Subcutaneous adipose tissue (tissue), 4 donors: Measurements from ENCODE around the gene MTUS2. TPM values are rescaled to one million over a fixed set of nuclear protein-coding genes. Genes with fewer than 3 reads are reported as not detected.

Experiments
- total RNA-seq, 4 donors: library from RNA; depleted of rRNA; stranded (reverse); fragments of >200 nt; gene quantifications; one replicate each; pipeline ENCODE4 v1.1.0, GENCODE V29; 2016
- TF ChIP-seq, protein P1 (sequence below): fragments of 450-650 bp; IDR thresholded peaks from one replicate; pipeline ENCODE4 v1.5.1; 2016; ENCODE audit warnings: low read depth, mild to moderate bottlenecking, control low read depth, antibody characterized with exemption, moderate library complexity

MTUS2 gene
- total RNA-seq, 4 donors from 2014 or later, result not detected

DNA sequence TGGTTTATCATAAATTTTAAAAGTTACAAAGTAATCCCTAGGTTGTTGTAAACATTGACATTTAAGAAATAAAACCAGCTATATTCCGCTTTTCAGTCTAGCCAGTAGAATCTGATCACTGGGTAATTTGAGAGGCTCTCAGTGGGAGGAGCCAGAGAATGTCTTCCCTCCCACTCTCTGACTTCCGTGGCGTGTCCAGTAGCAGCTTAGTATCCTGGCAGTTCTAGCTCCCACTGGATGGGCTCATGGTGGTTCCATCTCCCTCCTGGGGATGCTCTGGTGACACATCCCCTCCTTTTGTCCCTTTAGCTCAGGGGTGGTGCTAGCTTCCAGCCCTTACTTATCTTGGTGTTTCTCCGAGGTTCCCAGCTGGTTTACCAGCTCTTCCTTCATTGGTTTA lies 34.5 kb downstream of the MTUS2 start:
- TF ChIP-seq, protein P1, sequence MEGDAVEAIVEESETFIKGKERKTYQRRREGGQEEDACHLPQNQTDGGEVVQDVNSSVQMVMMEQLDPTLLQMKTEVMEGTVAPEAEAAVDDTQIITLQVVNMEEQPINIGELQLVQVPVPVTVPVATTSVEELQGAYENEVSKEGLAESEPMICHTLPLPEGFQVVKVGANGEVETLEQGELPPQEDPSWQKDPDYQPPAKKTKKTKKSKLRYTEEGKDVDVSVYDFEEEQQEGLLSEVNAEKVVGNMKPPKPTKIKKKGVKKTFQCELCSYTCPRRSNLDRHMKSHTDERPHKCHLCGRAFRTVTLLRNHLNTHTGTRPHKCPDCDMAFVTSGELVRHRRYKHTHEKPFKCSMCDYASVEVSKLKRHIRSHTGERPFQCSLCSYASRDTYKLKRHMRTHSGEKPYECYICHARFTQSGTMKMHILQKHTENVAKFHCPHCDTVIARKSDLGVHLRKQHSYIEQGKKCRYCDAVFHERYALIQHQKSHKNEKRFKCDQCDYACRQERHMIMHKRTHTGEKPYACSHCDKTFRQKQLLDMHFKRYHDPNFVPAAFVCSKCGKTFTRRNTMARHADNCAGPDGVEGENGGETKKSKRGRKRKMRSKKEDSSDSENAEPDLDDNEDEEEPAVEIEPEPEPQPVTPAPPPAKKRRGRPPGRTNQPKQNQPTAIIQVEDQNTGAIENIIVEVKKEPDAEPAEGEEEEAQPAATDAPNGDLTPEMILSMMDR, result no peak

DNA sequence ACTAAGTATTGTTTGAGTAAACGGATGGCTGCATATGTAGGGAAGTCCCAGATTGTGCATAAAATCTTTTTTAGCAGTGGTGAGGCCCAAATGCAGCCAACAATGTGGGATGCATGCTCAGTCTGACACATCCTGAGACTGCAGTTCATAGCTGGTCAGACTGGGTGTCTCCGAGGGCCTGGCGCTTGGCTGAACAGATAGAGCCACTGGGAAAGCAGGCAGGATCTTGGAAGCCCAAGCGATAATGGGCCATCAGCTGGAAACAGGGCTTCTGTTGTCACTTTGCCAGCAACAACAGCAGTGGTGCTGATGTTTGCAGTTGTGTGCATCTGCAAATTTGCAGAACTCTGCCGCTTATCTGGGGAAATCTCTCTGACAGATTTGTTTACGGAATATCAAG lies 36.1 kb downstream of the MTUS2 start:
- TF ChIP-seq, protein P1, result no peak

DNA sequence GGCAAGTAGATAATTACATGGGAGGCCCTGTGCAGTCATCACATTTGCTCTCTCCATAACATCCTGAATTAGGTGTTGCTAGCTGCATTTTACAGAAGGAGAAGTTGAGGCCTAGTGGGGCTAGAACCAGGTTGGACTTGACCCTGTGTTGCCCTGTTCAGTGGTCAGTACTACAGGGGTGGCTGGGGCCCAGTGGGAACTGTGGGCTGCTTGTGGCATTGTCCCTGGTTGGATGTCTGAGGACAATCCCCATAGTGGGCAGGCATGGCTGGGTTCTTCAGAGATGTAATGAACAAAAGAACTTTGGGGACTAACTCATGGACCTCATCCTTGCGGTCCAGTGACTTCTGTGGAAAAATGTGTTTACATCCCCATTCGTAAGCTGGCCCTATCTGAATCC lies 38.9 kb downstream of the MTUS2 start:
- TF ChIP-seq, protein P1, result no peak

DNA sequence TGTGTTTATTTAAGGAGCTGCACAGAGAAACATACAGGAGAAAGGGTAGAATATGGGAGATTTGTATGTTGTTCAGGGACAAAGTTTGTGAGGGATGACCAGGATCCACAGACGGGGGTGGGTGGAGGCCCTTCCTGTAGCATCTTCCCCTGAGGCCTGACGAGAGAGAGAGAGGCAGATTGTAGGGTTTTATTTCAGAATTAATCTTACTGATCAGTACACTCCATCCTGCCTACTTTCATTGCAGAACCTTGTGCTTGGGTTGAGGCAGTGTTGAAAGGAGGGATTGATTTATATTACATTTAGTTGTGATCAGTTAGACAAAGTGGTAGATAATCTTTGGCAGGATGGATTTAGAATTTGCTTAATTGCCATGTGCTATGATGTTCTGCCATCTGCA lies 39.6 kb downstream of the MTUS2 start:
- TF ChIP-seq, protein P1, result no peak

DNA sequence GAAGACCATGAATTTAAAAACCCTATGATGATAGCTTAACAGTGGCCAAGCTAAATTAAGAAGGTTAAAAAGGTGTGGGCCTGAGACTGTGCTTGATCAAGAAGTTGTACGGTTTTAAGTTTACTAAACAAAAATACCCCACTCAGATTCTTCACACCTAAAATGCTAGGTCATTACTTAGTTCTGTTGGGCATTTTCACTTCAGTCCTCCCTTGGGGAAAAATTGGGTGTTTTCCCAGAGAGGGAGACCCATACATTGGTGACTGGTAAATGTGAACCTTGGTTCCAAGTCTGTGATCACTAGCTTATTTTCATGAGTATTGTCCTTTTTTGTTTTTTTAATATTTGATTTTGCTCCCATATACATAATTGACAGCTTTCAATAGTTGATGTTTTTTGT lies 44.4 kb downstream of the MTUS2 start:
- TF ChIP-seq, protein P1, result no peak

DNA sequence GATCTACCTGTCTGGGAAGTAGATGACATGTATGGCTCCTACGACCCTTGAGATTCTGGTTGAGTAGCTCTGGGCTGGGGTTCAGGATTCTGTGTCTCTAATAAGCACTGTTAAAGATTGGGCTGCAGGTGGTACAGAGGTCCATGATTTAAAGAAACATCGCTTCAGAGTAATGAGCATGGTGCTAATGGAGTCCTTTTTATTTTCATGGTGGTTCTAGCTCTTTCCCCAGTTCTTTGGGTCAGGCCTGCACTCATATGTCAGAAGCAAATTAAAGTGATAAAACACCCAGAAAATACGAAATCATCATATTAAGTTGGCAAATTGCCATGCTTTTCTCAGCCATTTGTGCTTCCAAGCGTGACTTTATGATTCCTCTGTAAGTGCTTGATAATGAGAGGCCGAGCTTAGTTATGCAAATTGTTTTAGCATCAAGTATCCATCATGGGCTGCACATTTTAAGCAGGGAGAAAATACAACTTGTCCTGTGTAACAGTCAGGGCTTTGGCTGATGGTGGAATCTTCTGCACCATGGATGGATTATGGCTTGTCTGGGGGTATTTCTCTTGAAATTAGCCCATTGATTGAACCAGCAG lies 45.1 kb downstream of the MTUS2 start:
- TF ChIP-seq, protein P1, result no peak

DNA sequence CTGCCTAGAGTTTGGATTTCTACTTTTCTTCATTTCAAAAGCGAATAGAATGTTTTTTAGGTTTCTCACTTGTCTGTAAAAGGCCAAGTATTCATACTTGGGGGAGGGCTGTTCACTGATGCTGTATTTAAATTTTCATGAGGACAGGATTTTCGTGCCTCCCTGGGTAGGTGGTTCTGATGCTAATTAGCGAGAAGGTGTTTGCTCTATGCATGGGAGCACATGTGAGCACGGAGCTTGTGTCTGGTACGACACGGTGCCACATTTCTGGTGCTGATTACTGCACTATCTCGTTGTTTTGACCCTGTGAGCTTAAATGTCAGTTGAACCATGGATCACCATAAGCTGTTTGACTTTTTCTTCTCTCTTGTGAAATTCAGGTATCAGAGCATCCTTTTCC lies 45.8 kb downstream of the MTUS2 start:
- TF ChIP-seq, protein P1, result no peak
